Activated T-cell treated with anti-CD3 and anti-CD28 coated beads for 48 hours (primary cell): ENCODE data around the gene MVB12A.

Experiments
- DNase-seq: peaks from one replicate; pipeline ENCODE4 v3.0.0-alpha.2; 2020; ENCODE audit warnings: low read depth

Gene MVB12A

DNA sequence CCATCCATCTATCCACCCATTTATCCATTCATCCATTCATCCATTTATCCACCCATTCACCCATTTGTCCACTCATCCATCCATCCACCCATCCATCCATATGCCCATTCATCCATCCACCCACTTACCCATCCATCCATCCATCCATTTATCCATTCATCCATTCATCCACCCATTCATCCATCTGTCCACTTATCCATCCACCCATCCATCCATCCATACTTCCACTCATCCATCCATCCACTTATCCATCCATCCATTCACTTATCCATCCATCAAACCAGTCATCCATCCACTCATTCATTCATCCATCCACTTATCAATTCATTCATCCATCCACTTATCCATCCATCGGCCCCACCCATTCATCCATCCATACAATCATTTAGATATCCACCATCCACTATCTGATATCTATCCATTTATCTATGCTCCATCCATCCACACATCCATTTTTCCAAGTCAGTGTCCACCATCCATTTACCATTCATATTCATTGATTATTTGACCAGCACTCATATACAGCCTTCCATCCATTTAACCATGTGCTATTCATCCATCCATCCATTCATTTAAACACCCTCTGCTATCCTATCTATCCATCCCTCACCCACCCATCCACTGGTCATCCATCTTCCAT is 25.8 kb downstream of the MVB12A start:
- DNase-seq = no peak

DNA sequence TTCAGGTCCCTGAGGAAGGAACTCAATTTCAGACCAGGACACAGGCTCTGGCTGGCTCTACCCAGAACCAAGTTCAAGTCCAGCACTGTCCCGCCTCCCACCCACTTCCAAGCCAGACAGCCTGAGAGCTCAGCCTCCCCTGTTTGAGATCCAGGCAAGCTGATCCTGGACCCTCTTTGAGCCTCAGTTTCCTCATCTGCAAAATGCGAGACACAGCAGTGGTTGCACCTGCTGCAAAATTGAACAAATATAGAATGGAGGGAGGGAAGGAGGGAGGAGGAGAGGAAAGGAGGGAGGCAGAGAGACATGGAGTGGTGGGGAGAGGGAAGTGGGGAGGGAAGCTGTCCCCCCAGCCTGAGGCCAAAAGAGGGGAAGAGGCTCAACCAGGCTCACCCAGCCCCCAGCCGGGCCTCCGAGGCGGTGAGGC is 27.9 kb downstream of the MVB12A start:
- no peak for DNase-seq

- peak; percentile 56 for DNase-seq
These were observed 28.5 kb downstream of the MVB12A start, which contains the start of gene TMEM221 for GRCh38 chr19:17448131-17448967. TMEM221 (minus strand) TSS chr19:17448668; CDS start chr19:17448462, 206 bp downstream.

DNA sequence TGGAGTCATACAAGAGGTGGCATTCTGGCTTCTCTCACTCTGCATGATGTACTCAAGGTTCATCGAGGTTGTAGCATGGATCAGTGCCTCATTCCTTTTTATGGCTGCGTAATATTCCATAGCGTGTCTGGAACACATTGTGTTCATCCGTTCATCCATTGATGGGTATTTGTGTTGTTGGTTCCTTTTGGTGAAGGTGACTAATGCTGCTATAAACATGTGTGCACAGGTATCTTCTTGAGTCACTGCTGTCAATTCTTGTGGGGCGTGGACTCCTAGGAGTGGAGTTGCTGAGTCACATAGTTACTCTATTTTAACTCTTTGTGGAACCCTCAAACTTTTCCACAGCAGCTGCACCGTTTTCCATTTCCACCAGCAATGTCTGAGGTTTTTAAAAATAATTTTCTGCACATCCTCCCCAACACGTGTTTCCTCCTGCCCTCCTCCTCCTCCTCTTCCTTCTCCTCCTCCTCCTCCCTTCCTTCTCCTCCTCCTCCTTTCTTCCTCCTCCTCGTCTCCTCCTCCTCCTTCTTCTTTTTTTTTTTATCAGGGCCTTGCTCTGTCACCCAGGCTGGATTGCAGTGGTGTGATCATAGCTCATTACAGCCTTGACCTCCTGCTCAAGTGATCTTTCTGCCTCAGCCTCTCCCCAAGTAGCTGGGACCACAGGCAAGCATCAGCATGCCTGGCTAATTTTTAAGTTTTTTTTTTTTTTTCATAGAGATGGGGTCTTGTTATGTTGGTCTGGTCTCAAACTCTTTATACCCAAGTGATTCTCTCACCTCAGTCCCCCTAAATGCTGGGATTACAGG is 30.6 kb downstream of the MVB12A start:
- no peak for DNase-seq

GRCh38 chr19:17451820-17452219 is 32.0 kb downstream of the MVB12A start:
- DNase-seq = no peak

DNA sequence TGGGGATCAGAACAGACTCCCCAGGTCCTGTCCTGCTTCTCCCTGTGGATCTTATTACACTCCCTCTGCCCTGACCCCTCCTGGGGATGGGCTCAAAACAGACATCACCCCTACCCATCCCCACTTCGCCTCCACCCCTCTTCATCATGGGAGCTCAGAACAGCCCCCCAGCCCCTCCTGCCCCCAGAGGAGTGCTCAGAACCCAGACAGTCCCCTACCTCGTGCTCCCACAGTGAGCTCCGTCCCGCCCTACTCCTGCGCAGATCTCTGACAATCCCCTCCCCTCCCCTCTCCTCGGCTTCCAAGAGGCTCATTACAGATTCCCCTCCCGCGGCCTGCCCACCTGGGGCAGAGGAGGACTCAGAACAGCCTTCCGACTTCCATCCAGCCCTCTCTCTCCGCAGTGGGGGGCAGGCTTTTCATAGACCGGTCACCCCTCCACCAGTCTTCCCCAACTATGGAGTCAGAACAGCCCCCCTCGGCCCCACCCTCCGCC is 34.8 kb downstream of the MVB12A start:
- no peak for DNase-seq

DNA sequence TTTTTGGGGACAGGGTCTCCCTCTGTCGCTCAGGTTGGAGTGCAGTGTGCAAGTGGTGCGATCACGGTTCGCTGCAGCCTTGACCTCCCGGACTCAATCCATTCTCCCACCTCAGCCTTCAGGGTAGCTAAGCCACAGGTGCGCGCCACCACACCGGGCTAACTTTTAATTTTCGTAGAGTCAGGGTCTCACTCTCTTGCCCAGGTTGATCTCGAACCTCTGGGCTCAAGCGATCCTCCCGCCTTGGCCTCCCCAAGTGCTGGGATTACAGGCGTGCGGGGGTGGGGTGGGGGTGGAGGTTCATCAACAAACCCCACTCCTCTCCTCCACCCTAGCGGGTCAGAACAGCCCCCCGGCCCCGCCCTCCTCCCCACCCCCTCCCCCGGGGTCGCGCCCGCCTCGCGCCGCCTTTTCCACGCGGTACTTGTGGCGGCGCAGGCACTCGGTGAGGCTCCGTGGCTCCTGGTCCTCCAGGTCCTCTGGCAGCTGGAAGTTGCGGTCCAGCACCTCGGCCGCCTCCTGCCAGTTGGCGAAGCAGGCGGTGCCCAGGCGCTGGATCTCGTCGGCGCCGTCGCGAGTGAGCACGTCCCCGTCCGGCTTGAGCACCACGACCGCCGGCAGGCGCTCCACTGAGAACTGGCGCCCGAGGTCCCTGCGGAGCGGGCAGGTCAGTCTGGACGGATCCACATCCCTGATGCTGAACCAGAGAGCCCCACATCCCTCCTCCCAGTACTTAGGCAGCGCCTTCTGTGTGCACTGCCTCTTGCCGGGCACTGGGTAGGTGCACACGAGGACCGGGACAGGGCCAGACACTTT is 35.7 kb downstream of the MVB12A start:
- no peak for DNase-seq

GRCh38 chr19:17456127-17456526 is 36.3 kb downstream of the MVB12A start:
- no peak for DNase-seq

GRCh38 chr19:17457616-17458015 is 37.8 kb downstream of the MVB12A start:
- no peak for DNase-seq

DNA sequence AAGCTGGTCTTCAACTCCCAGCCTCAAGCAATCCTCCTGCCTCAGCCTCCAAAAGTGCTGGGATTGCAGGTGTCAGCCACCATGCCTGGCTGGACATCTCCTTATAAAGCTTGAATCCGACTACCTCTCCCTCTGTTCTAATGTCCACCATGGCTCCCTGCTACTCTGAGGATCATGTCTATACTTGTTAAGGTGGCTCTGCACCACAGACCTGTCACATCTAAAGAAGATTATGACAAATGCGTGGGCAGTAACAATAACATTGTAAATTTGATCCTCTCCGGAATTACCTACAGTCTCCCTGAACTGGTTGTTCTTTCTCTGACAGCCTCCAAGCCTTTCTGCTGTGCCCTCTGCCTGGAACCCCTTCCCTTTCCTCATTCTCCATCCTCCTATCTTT is 39.1 kb downstream of the MVB12A start:
- no peak for DNase-seq

DNA sequence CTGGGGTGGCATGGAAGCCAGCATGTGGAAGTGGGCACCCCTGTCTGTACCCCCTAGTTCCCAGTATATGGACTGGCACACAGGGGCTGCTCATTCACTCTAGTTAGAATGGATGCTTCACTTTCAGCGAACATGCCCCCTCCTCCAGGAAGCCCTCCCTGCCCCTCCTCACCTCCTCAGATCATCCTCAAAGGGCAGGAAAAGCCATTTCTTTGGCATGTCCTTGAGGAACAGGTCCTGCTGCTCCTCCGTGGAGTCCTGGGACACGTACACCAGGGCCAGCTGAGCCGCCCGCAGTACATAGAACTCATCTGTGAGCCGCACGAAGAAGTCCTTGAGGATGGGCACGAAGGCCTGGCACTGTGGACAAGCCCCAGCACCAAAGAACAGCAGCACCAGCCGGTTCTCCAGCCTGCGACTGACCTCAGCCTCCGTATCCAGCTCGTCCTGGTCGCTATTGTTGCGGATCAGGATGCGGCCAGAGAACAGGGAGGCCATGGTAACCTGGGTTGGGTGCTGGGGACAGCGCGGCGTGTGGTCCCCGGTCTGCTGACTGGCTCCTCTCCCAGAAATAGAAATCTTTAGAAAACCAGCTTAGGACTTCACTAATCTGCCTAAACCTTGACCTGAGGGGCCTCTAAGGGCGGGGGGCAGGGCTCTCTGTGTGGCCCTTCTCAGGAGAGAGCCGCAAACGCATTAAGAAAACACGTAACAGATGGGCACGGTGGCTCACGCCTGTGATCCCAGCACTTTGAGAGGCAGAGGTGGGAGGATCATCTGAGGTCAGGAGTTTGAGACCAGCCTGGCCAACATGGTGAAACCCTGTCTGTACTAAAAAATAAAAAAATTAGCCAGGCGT is 40.8 kb downstream of the MVB12A start, which contains the start of gene NXNL1:
Gene NXNL1 (minus strand): TSS at position 555 of the 859 bp plus-strand sequence. CDS start 57 bp downstream, at position 498.
- no peak for DNase-seq

DNA sequence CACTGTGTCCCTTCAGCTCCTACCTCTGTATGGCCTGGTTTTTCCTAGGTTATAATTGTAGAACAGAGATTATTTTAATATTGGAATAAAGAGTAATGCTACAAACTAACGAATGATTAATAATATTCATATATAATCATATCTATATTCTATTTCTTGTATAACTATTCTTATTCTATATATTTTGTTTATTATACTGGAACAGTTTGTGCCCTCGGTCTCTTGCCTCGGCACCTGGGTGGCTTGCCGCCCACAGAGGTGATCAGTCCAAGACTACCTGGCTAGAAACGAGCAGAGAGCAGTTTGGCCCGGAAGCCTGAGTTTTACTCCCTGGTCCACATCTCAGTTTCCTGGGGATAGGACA is 46.6 kb downstream of the MVB12A start:
- no peak for DNase-seq

GRCh38 chr19:17467471-17468301 is 47.8 kb downstream of the MVB12A start:
- DNase-seq = no peak

DNA sequence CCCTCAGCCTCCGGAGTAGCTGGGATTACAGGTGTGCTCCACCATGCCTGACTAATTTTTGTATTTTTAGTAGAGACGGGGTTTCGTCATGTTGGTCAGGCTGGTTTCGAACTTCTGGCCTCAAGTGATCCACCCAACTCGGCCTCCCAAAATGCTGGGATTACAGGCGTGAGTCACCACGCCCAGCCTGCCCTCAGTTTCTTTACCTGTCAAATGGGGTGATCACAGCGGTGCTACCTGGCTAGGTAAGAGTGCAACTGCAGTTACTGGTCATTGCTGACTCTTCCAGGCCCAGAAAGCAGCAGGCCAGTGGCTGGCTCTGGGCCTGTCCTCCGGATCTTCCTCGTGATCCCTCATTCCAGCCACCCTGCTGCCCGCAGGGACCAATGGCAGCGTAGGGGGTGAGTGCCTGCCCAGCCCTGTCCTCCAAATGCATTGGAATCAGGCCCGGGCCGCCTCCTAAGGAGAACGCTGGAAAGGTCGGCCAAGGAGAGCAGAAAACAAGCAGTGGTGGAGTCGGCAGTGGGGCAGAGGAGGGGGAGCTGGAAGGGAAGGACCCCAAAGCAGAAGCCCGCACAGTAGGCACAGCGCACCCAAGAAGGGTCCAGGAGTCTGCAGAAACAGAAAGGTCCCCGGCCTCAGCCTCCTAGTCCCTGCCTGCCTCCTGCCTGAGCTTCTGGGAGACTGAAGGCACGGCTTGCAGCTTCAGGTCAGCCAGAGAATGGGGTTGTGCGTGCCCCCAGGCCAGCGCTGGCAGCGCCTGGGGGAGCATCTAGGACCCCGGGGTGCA is 48.6 kb downstream of the MVB12A start:
- DNase-seq = no peak

DNA sequence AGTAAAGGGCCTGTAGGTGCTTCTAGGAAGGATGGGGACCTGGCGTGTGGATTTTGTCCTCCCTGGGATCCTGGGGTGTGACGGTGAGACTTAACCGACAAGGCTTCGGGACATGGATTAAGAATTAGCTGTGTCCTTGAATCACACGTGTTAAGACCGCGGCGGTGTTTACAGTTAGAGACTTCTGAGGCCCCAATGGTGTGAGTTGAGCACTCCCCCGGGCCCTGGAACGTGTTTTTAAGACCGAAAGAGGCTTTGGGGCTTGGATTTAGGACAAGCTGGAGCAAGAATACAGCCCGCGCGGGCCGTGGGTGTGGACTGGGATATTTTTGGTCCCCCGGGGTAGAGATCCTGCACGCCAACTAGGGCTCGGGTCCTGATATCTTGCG is 49.2 kb downstream of the MVB12A start:
- no peak for DNase-seq

DNA sequence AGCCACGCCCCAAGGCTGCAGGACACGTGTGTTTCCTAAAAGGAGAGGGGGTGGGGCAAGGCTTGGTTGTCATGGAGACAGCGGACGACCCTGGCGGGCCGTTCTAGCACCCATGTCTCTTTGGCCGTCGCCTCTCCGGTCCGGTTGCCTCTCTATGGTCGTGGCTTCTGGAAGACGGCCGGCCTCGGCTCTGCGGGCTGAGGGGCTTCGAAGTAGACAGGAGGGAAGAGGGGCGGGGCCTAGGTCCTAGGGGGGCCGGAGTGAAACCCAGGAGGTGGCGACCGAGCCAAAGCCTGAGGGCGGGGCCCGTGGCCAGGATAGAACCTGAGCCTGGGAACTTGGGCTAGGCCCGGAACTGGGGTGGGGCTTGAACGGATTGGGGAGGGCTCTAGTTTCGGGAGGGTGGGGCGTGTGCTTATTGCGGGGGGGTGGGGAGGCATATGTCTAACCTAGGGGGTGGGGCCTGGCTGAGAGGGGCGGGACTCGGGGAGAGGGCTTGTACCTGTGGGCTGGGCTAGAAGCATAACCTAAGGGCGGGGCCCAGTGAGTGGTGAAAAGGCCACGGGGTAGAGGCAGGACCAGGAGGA is 49.7 kb downstream of the MVB12A start:
- DNase-seq = peak; percentile 83

- DNase-seq = peak; percentile 90
These were observed 50.4 kb downstream of the MVB12A start, which contains the start of gene SLC27A1 for GRCh38 chr19:17470068-17470841. SLC27A1 (plus strand) TSS chr19:17470524; CDS start chr19:17470541, 17 bp downstream.
